ENCODE results near the gene LYRM2.
A peak's percentile ranks its signal among the peaks of the same experiment; 100 is the strongest.
"Not testable (repeated sequence)": the region's sequence is repeated elsewhere in the genome, so short reads cannot be mapped to it uniquely, and the experiment has no call there.

Gene LYRM2

DNA sequence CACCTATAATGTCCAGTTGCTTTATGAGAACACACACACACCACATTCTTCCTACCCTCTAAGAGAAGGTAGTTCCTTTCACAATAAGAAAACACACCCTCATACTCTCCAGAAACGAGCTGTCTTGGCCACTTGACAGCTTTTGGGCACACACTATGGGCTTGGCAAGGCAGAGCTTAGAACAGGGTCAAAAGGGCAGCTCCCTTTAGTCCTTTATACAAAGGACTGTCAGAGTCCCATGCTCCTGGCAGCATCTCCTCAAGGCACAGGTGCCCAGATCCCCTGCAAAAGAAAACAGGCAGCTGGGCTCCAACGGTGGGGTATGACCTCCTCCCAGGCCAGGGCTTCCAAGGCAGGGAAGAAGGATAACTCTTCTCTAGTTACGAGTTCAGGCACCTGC, 4.9 kb upstream of the LYRM2 start:
- H3K4me3 ChIP-seq (ENCODE audit: low read length), result no peak overlapping the region
- H3K9ac ChIP-seq (ENCODE audit: low read length), result no peak overlapping the region
- no peak for DNase-seq (ENCODE audit: low read depth)
- H3K27me3 ChIP-seq (replicated peaks; ENCODE audit: control insufficient read depth, insufficient read depth, low read length), result no peaks in the 10 kb centered on the region
- H3K9me3 ChIP-seq (ENCODE audit: control insufficient read depth, low read length), result no peaks in the 10 kb centered on the region
- H3K4me1 ChIP-seq (ENCODE audit: control insufficient read depth, insufficient read depth, low read length), result peaks cover 15% of the 10 kb centered on the region
- peaks cover 53% of the 10 kb centered on the region for H3K36me3 ChIP-seq (ENCODE audit: control insufficient read depth, insufficient read depth, low read length, severe bottlenecking)

- Histone ChIP-seq H3K4me3 (ENCODE audit: low read length) (no peak overlapping the region), H3K36me3 (ENCODE audit: control insufficient read depth, insufficient read depth, low read length, severe bottlenecking) (peaks cover 49% of the 10 kb centered on the region), H3K27me3 (replicated peaks; ENCODE audit: control insufficient read depth, insufficient read depth, low read length) (no peaks in the 10 kb centered on the region), H3K9me3 (ENCODE audit: control insufficient read depth, low read length) (no peaks in the 10 kb centered on the region), H3K9ac (ENCODE audit: low read length) (no peak overlapping the region), H3K4me1 (ENCODE audit: control insufficient read depth, insufficient read depth, low read length) (peaks cover 16% of the 10 kb centered on the region)
- no peak for DNase-seq (ENCODE audit: low read depth)
Measured at GRCh38 chr6:89642956-89643355, 4.4 kb upstream of the LYRM2 start.

DNA sequence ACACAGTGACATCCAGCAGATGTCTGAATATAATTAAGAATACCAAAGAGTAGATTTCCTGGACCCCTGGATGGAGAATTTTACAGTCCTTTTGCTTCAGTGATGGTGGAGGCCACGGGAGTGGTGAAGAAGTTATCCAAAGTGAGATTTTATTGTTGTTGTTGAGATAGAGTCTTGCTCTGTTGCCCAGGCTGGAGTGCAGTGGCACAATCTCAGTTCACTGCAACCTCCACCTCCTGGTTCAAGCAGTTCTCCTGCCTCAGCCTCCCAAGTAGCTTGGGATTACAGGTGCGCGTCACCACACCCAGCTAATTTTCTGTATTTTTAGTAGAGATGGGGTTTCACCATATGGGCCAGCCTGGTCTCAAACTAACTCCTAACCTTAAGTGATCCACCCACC, 3.0 kb upstream of the LYRM2 start:
- Histone ChIP-seq H3K4me1 (ENCODE audit: control insufficient read depth, insufficient read depth, low read length) (peaks cover 23% of the 10 kb centered on the region), H3K36me3 (ENCODE audit: control insufficient read depth, insufficient read depth, low read length, severe bottlenecking) (peaks cover 35% of the 10 kb centered on the region)
- not testable (repeated sequence) for DNase-seq (ENCODE audit: low read depth); H3K9me3 ChIP-seq (ENCODE audit: control insufficient read depth, low read length); H3K9ac ChIP-seq (ENCODE audit: low read length); H3K27me3 ChIP-seq (replicated peaks; ENCODE audit: control insufficient read depth, insufficient read depth, low read length); H3K4me3 ChIP-seq (ENCODE audit: low read length)

GRCh38 chr6:89640804-89641203, 2.3 kb upstream of the LYRM2 start:
- H3K9me3 ChIP-seq (ENCODE audit: control insufficient read depth, low read length), result no peaks in the 10 kb centered on the region
- no peak overlapping the region for H3K9ac ChIP-seq (ENCODE audit: low read length)
- no peaks in the 10 kb centered on the region for H3K27me3 ChIP-seq (replicated peaks; ENCODE audit: control insufficient read depth, insufficient read depth, low read length)
- H3K4me1 ChIP-seq (ENCODE audit: control insufficient read depth, insufficient read depth, low read length), result peaks cover 23% of the 10 kb centered on the region
- no peak overlapping the region for H3K4me3 ChIP-seq (ENCODE audit: low read length)
- H3K36me3 ChIP-seq (ENCODE audit: control insufficient read depth, insufficient read depth, low read length, severe bottlenecking), result peaks cover 34% of the 10 kb centered on the region
- peak; percentile 3 for DNase-seq (ENCODE audit: low read depth)

DNA sequence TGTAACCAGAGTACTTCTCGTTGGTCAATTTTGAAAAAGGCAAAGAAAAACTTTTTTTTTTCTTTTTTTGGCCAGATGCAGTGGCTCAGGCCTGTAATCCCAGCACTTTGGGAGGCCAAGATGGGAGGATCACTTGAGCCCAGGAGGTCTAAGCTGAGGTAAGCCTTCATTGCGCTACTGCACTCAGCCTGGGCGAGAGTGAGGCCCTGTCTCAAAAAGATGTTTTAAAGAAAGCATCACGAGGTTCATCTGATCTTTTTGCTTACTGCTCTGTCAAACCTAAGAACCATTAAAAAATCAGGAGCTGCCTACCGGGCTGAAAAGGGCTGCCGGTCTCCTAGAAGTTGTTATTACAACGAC, 607 bp downstream of the LYRM2 start:
- H3K36me3 ChIP-seq (ENCODE audit: control insufficient read depth, insufficient read depth, low read length, severe bottlenecking), result peaks cover 12% of the 10 kb centered on the region
- peak overlapping the region; percentile 94 for H3K9ac ChIP-seq (ENCODE audit: low read length)
- peaks cover 18% of the 10 kb centered on the region for H3K4me1 ChIP-seq (ENCODE audit: control insufficient read depth, insufficient read depth, low read length)
- DNase-seq (ENCODE audit: low read depth), result no peak
- H3K4me3 ChIP-seq (ENCODE audit: low read length), result peak overlapping the region; percentile 96
- no peaks in the 10 kb centered on the region for H3K9me3 ChIP-seq (ENCODE audit: control insufficient read depth, low read length)
- H3K27me3 ChIP-seq (replicated peaks; ENCODE audit: control insufficient read depth, insufficient read depth, low read length), result no peaks in the 10 kb centered on the region

DNA sequence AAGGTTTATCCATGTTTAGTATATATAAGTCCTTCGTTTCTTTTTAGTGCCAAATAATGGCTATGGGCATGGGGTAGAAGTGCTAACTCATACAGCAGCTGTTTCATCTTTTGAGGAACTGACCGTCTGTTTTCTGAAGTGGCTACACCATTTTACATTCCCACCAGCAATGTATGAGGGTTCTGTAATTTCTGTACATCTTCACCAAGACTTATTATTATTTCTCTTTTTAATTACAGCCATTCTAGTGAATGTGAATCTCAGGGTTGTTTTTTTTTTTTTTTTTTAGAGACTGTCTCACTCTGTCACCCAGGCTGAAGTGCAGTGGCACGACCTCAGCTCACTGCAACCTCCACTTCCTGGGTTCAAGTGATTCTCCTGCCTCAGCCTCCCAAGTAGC, 2.1 kb downstream of the LYRM2 start:
- H3K9ac ChIP-seq (ENCODE audit: low read length); H3K4me3 ChIP-seq (ENCODE audit: low read length); H3K27me3 ChIP-seq (replicated peaks; ENCODE audit: control insufficient read depth, insufficient read depth, low read length); H3K36me3 ChIP-seq (ENCODE audit: control insufficient read depth, insufficient read depth, low read length, severe bottlenecking); DNase-seq (ENCODE audit: low read depth); H3K9me3 ChIP-seq (ENCODE audit: control insufficient read depth, low read length): not testable (repeated sequence)
- peaks cover 16% of the 10 kb centered on the region for H3K4me1 ChIP-seq (ENCODE audit: control insufficient read depth, insufficient read depth, low read length)

DNA sequence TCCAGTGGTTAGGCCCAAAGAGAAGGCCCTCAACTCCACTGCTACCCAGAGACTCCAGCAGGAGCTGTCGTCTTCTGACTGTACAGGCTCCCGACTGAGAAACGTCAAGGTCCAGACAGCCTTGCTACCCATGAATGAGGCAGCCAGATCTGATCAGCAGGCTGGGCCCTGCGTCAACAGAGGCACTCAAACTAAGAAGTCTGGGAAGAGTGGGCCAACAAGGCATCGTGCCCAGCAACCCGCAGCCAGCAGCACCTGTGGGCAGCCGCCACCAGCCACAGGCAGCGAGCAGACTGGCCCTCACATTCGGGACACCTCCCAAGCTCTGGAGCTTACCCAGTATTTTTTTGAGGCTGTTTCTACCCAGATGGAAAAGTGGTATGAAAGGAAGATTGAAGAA, 8.1 kb downstream of the LYRM2 start:
- no peak for DNase-seq (ENCODE audit: low read depth)
- H3K9me3 ChIP-seq (ENCODE audit: control insufficient read depth, low read length), result no peaks in the 10 kb centered on the region
- no peak overlapping the region for H3K9ac ChIP-seq (ENCODE audit: low read length)
- peaks cover 28% of the 10 kb centered on the region for H3K36me3 ChIP-seq (ENCODE audit: control insufficient read depth, insufficient read depth, low read length, severe bottlenecking)
- no peak overlapping the region for H3K4me3 ChIP-seq (ENCODE audit: low read length)
- H3K4me1 ChIP-seq (ENCODE audit: control insufficient read depth, insufficient read depth, low read length), result no peaks in the 10 kb centered on the region
- H3K27me3 ChIP-seq (replicated peaks; ENCODE audit: control insufficient read depth, insufficient read depth, low read length), result no peaks in the 10 kb centered on the region

DNA sequence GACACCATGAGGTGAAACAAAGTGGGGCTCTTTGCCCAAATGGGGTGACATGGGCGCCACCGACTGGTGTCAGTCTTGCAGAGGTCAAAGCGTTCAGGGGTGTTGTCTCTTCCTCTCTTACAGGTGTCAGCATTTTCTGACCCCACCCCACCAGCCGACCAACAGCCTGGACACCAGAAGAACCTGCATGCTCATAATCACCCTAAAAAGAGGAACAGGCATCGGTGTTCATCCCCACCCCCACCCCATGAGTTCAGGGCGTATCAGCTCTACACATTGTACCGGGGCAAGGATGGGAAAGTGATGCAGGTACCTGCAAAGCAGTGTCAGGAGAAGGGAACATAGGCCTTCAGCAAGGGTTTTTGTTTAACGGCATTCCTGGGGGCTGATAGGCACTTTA, 14.8 kb downstream of the LYRM2 start:
- no peak for DNase-seq (ENCODE audit: low read depth)
- peaks cover 16% of the 10 kb centered on the region for H3K36me3 ChIP-seq (ENCODE audit: control insufficient read depth, insufficient read depth, low read length, severe bottlenecking)
- no peaks in the 10 kb centered on the region for H3K27me3 ChIP-seq (replicated peaks; ENCODE audit: control insufficient read depth, insufficient read depth, low read length)

DNA sequence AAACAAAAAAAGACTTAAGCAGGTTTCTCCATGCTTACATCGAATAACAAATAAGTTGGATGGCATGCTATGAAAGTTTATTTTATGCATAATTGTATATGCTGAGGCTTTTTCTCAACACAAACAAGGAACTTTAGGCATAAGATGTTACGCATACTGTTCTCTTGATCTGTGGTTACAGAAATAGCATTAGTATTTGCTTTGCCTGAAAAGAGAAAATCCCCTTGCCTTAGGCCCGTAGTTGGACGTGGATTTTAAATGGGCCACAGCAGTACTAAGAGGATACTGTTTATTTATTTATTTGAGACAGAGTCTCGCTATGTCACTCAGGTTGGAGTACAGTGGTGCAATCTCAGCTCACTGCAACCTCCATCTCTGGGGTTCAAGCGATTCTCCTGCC, 19.0 kb downstream of the LYRM2 start:
- H3K9me3 ChIP-seq (ENCODE audit: control insufficient read depth, low read length), result no peaks in the 10 kb centered on the region
- peaks cover 3% of the 10 kb centered on the region for H3K36me3 ChIP-seq (ENCODE audit: control insufficient read depth, insufficient read depth, low read length, severe bottlenecking)
- H3K27me3 ChIP-seq (replicated peaks; ENCODE audit: control insufficient read depth, insufficient read depth, low read length), result no peaks in the 10 kb centered on the region
- H3K4me3 ChIP-seq (ENCODE audit: low read length), result no peak overlapping the region
- DNase-seq (ENCODE audit: low read depth), result no peak
- H3K4me1 ChIP-seq (ENCODE audit: control insufficient read depth, insufficient read depth, low read length), result no peaks in the 10 kb centered on the region
- H3K9ac ChIP-seq (ENCODE audit: low read length), result no peak overlapping the region

More for the DNA sequence above, 14.8 kb downstream of the LYRM2 start:
- Histone ChIP-seq H3K4me3 (ENCODE audit: low read length) (no peak overlapping the region), H3K9ac (ENCODE audit: low read length) (no peak overlapping the region), H3K4me1 (ENCODE audit: control insufficient read depth, insufficient read depth, low read length) (no peaks in the 10 kb centered on the region), H3K9me3 (ENCODE audit: control insufficient read depth, low read length) (no peaks in the 10 kb centered on the region)

DNA sequence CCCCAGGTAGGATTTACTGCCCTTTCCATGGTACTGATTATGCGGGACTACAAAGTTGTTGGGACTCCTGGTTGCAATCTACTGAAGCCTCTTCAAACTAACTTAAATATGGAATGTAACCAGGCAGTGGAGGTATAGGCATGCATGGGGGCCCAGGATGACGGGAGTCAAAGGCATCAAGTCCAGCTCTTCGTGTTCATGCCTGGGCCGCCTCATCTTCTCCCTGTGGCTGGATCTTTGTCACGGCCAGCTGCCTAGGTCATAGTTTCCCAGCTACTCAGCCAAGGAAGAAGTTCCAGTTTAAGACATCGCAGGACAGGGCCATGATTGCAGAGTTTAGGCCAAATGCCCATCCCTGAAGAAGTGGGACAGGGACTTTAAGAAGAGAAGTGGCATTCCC, 20.5 kb downstream of the LYRM2 start:
- no peak for DNase-seq (ENCODE audit: low read depth)
- Histone ChIP-seq H3K9me3 (ENCODE audit: control insufficient read depth, low read length) (no peaks in the 10 kb centered on the region), H3K9ac (ENCODE audit: low read length) (no peak overlapping the region), H3K4me1 (ENCODE audit: control insufficient read depth, insufficient read depth, low read length) (no peaks in the 10 kb centered on the region), H3K36me3 (ENCODE audit: control insufficient read depth, insufficient read depth, low read length, severe bottlenecking) (no peaks in the 10 kb centered on the region), H3K27me3 (replicated peaks; ENCODE audit: control insufficient read depth, insufficient read depth, low read length) (no peaks in the 10 kb centered on the region), H3K4me3 (ENCODE audit: low read length) (no peak overlapping the region)

DNA sequence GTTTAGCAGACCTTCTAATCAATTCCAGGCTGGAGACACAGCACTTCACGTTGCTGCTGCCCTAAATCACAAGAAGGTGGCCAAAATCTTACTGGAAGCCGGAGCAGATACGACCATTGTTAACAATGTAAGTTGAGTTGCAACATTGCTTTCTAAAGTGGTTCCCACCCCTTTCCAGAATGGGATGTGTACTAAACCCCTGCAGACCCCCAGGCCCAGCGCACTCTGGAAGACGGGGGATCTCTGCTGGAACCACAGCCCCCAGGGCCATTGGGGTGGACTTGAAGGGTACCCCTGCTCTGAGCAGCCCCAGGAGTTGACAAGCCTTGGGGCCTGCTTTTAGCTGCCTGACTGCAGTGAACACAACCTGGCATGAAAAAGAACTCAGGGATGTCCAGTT, 22.0 kb downstream of the LYRM2 start:
- Histone ChIP-seq H3K9me3 (ENCODE audit: control insufficient read depth, low read length) (no peaks in the 10 kb centered on the region), H3K36me3 (ENCODE audit: control insufficient read depth, insufficient read depth, low read length, severe bottlenecking) (no peaks in the 10 kb centered on the region), H3K4me1 (ENCODE audit: control insufficient read depth, insufficient read depth, low read length) (no peaks in the 10 kb centered on the region), H3K9ac (ENCODE audit: low read length) (no peak overlapping the region), H3K4me3 (ENCODE audit: low read length) (no peak overlapping the region), H3K27me3 (replicated peaks; ENCODE audit: control insufficient read depth, insufficient read depth, low read length) (no peaks in the 10 kb centered on the region)
- DNase-seq (ENCODE audit: low read depth), result no peak

DNA sequence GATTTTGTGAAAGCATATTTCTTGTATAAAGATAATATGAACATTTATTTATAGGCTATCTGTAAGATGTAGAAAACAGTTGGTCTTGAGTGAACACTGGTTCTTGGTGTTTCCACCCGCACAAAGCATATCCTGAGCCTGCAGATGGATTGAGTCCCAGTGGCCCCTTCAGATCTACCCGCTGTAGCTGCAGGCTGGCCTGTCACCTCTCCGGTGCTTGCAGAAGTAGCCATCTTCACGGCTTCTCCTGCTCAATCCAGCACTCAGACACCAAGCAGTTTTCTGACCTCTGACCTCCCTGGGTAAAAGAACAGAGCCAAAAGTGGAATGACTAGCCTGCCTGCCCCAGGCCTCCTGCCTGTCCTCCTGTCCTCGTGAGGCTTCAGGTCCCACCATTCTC, 22.7 kb downstream of the LYRM2 start:
- no peak overlapping the region for H3K4me3 ChIP-seq (ENCODE audit: low read length)
- H3K9me3 ChIP-seq (ENCODE audit: control insufficient read depth, low read length), result no peaks in the 10 kb centered on the region
- H3K27me3 ChIP-seq (replicated peaks; ENCODE audit: control insufficient read depth, insufficient read depth, low read length), result no peaks in the 10 kb centered on the region
- H3K9ac ChIP-seq (ENCODE audit: low read length), result no peak overlapping the region
- no peaks in the 10 kb centered on the region for H3K4me1 ChIP-seq (ENCODE audit: control insufficient read depth, insufficient read depth, low read length)
- no peaks in the 10 kb centered on the region for H3K36me3 ChIP-seq (ENCODE audit: control insufficient read depth, insufficient read depth, low read length, severe bottlenecking)
- DNase-seq (ENCODE audit: low read depth), result no peak

Data from adipocyte (in vitro differentiated cells).